ENCODE data around the gene ATAD2B.

GRCh38 chr2:23905155-23905554 is 21.8 kb downstream of the ATAD2B start:
- TF ChIP-seq CTCF (IDR thresholded peaks at IDR 0.05): no peak
- no peak for TF ChIP-seq POLR2A (IDR thresholded peaks at IDR 0.05)
